Calu3 (cell line): ENCODE measurements around the gene EEF2KMT. TPM values are rescaled to one million over a fixed set of nuclear protein-coding genes. Genes with fewer than 3 reads are reported as not detected.

Source experiments
- BruUV-seq: library from RNA; stranded (reverse); fragments of 400-500 nt; replicated peaks from 2 replicates; lab custom pipeline; 2021; lab: Mats Ljungman, UMichigan
- CTCF ChIA-PET: fragments of 300-600 bp; sonication (Branson Sonifier 250); formaldehyde crosslinking; loops from one replicate; lab custom pipeline; 2022; ENCODE audit warnings: antibody characterized with exemption; lab: Charles Lee
- DNase-seq: peaks from one replicate; pipeline ENCODE4 v3.0.0; 2022
- H3K27ac Mint-ChIP-seq: one replicate; pipeline ENCODE4 v1.8.0; 2022; ENCODE audit warnings: mixed read lengths; ENCODE audit not compliant: unreplicated experiment
- H3K27me3 Mint-ChIP-seq: one replicate; pipeline ENCODE4 v1.8.0; 2022; ENCODE audit warnings: mixed read lengths; ENCODE audit not compliant: unreplicated experiment
- H3K36me3 Mint-ChIP-seq: one replicate; pipeline ENCODE4 v1.8.0; 2022; ENCODE audit warnings: mild to moderate bottlenecking, moderate library complexity, mixed read lengths; ENCODE audit not compliant: insufficient read depth, unreplicated experiment
- H3K4me1 Mint-ChIP-seq: one replicate; pipeline ENCODE4 v1.8.0; 2022; ENCODE audit warnings: mild to moderate bottlenecking, low read depth, mixed read lengths; ENCODE audit not compliant: unreplicated experiment
- H3K4me3 Mint-ChIP-seq: one replicate; pipeline ENCODE4 v1.8.0; 2022; ENCODE audit warnings: mild to moderate bottlenecking, low read depth, moderate library complexity, mixed read lengths; ENCODE audit not compliant: unreplicated experiment
- H3K9me3 Mint-ChIP-seq: one replicate; pipeline ENCODE4 v1.8.0; 2022; ENCODE audit warnings: low read depth, mixed read lengths; ENCODE audit not compliant: unreplicated experiment
- CTCF ChIP-seq: fragments of 200-600 bp; IDR thresholded peaks from one replicate; pipeline ENCODE4 v1.8.0; 2022; ENCODE audit warnings: antibody characterized with exemption; ENCODE audit not compliant: unreplicated experiment
- intact Hi-C: fragments of 100-400 bp; cut with micrococcal nuclease; formaldehyde crosslinking; loops from one replicate; pipeline ENCODE4 v1.10.0; 2022; ENCODE audit not compliant: unreplicated experiment
- total RNA-seq: library from RNA; stranded (reverse); gene quantifications from 2 replicates; pipeline ENCODE4 v1.2.3, GENCODE V29; 2022

Gene EEF2KMT
- total RNA-seq, 1 experiment from 2014 or later = 25.6 TPM

GRCh38 chr16:5069854-5070253, 27.7 kb downstream of the EEF2KMT start:
- intact Hi-C loops = no loop called here
- DNase-seq = no peak
- Mint-ChIP-seq H3K36me3 (peaks cover 20% of the 10 kb centered on the region), H3K4me1 (peaks cover 18% of the 10 kb centered on the region), H3K4me3 (no peak overlapping the region), H3K9me3 (no peaks in the 10 kb centered on the region), H3K27me3 (peaks cover 33% of the 10 kb centered on the region), H3K27ac (no peak overlapping the region)
- CTCF ChIA-PET = no interaction called here
- no TSS peak for BruUV-seq
- TF ChIP-seq CTCF = no peak

GRCh38 chr16:5069048-5069447, 28.5 kb downstream of the EEF2KMT start:
- no peak overlapping the region for H3K27ac Mint-ChIP-seq
- no TSS peak for BruUV-seq
- no peaks in the 10 kb centered on the region for H3K9me3 Mint-ChIP-seq
- intact Hi-C loops = no loop called here
- H3K4me1 Mint-ChIP-seq = peaks cover 18% of the 10 kb centered on the region
- CTCF ChIA-PET = no interaction called here
- H3K36me3 Mint-ChIP-seq = peaks cover 20% of the 10 kb centered on the region
- TF ChIP-seq CTCF = no peak
- H3K27me3 Mint-ChIP-seq = peaks cover 41% of the 10 kb centered on the region
- H3K4me3 Mint-ChIP-seq = no peak overlapping the region
- DNase-seq = no peak

- no peaks in the 10 kb centered on the region for H3K9me3 Mint-ChIP-seq
- no peak for DNase-seq
- TF ChIP-seq CTCF = no peak
- BruUV-seq = no TSS peak
- H3K27ac Mint-ChIP-seq = no peak overlapping the region
- intact Hi-C loops = no loop called here
- peaks cover 15% of the 10 kb centered on the region for H3K4me1 Mint-ChIP-seq
- H3K4me3 Mint-ChIP-seq = no peak overlapping the region
- CTCF ChIA-PET = no interaction called here
- peaks cover 6% of the 10 kb centered on the region for H3K36me3 Mint-ChIP-seq
- peaks cover 66% of the 10 kb centered on the region for H3K27me3 Mint-ChIP-seq
Measured at GRCh38 chr16:5066511-5066910, 31.1 kb downstream of the EEF2KMT start.

DNA sequence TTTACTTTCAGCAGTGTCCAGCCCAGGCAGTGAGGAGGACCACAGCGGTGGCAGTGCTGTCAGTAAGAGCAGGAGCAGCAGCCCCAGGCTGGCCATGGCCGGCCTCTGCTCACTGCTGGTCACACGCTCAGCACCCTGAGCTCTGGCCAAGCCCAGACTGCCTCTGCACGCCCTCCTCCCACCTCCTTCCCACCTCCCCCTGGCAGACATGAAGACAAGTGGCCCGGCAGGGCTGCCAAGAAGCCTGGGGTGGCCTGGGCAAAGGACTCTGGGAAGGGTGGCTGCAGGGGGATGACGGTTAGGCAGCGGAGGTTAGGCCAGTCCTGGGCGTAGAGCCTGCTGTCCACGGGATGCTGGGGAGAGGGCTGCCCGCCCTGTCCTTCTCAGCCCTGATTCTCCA, 31.8 kb downstream of the EEF2KMT start, which contains the start of gene C16orf89:
Gene C16orf89 (minus strand): TSS at position 144 of the 400 bp plus-strand sequence. CDS start 48 bp downstream, at position 96.
- Mint-ChIP-seq H3K9me3 (no peaks in the 10 kb centered on the region), H3K4me3 (no peak within 1 kb of the TSS), H3K4me1 (peaks cover 9% of the 10 kb centered on the region), H3K27ac (no peak within 1 kb of the TSS), H3K36me3 (no peaks in the 10 kb centered on the region), H3K27me3 (peaks cover 73% of the 10 kb centered on the region)
- CTCF ChIA-PET = no interaction called here
- no TSS peak for BruUV-seq
- intact Hi-C loops = no loop called here
- DNase-seq = no peak
- no peak for TF ChIP-seq CTCF
